IPS-11a (cell line): ENCODE data around the gene RTCA.
A peak's percentile ranks its signal among the peaks of the same experiment; 100 is the strongest.
"Not testable (repeated sequence)": the region's sequence is repeated elsewhere in the genome, so short reads cannot be mapped to it uniquely, and the experiment has no call there.

ENCODE experiments used
- H3K4me3 ChIP-seq: one replicate; pipeline ENCODE4 v1.5.1; 2013; ENCODE audit warnings: low read depth, low read length, control low read depth

The RTCA gene

DNA sequence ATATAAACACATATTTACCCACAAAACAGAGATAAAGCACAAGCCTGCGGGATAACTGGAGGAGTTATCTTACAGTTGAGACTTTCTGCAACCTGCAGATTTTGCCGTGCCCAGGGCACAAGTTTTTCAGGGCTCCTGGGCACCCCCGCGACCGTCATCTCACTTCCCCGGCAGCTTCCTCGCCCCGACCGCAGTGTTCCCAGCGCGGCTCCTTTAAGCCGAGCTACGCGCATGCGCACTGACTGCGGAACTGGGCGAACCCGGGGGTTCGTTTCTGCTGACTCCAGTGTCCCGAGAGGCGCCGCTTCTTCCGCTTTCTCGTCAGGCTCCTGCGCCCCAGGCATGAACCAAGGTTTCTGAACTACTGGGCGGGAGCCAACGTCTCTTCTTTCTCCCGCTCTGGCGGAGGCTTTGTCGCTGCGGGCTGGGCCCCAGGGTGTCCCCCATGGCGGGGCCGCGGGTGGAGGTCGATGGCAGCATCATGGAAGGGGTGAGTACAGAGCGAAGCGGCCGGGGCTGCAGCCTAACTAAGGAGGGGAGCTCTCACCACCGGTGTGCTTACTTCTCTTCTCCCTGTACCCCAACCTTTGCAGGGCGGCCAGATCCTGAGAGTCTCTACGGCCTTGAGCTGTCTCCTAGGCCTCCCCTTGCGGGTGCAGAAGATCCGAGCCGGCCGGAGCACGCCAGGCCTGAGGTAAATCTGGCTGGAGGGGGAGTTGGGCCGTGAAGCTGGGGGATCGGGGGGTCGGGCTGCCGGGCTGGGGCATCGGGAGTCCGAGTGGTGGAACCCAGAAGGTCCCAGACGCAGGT lies at the start of gene RTCA:
Gene RTCA (plus strand): TSS at position 286 of the 810 bp plus-strand sequence. CDS start 160 bp downstream, at position 446.
- peak within 1 kb of the TSS; percentile 80 for H3K4me3 ChIP-seq

DNA sequence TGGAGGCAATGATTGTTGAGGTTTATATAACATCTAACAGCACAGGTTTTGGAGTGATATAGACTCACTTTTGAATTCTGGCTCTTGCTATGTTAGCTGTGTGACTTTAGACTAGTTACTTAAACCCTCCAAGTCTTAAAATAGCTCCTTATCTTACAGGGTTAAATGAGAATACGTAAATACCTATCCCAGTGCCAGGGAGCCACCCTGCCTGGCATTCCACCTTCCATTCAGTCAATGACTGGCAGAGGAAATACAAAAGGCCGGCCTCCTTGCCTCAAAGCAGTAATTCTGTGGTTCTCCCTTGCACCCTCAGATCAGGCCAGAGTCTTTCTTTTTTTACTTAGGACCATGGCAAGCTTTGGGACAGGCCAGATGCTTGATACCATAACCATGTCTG lies 48.2 kb upstream of the RTCA start:
- no peak overlapping the region for H3K4me3 ChIP-seq

DNA sequence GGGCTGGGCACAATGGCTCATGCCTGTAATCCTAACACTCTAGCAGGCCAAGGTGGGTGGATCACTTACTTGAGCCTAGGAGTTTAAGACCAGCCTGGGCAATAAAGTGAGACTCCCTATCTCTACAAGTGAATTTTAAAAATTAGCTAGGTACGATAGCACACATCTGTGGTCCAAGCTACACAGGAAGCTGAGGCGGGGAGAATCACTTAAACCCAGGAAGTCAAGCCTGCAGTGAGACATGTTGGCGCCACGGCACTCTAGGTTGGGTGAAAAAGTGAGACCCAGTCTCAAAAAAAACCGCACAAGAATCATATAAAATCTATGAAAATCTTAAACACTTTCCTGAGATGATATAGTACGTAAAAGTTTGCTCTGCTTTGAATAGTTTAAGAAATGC lies 46.6 kb upstream of the RTCA start:
- no peak overlapping the region for H3K4me3 ChIP-seq

DNA sequence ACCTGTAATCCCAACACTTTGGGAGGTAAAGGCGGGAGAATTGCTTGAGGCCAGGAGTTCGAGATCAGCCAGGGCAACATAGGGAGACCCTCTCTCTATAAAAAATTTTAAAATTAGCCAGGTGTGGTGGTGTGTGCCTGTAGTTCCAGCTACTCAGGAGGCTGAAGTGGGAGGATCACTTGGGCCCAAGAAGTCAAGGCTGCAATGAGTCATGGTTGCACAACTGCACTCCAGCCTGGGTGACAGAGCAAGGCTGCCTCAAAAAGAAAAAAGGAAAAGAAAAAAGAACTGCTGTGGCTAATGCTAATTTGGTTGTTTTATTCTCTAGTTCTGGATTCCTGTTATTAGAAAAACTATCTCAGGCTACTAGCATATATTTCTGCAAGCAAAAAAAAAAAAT lies 46.1 kb upstream of the RTCA start:
- H3K4me3 ChIP-seq: no peak overlapping the region

DNA sequence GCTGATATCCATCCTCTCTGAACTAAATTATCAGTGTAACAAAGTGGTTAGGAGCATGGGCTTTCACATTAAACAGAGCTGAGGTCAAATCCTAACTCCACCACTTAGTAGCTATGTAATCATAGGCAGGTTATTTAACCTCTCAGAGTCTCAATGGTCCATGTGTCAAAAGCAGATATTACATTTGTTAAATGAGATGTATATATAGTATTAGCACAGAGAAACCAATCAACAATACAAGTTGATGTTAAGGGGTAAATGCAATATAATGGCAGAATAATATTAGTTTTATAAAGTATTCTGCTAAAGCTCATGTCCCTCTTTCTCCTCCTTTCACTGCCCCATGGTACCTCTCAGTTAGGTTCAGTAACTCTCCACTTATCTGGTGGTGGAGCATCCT lies 43.6 kb upstream of the RTCA start:
- no peak overlapping the region for H3K4me3 ChIP-seq

DNA sequence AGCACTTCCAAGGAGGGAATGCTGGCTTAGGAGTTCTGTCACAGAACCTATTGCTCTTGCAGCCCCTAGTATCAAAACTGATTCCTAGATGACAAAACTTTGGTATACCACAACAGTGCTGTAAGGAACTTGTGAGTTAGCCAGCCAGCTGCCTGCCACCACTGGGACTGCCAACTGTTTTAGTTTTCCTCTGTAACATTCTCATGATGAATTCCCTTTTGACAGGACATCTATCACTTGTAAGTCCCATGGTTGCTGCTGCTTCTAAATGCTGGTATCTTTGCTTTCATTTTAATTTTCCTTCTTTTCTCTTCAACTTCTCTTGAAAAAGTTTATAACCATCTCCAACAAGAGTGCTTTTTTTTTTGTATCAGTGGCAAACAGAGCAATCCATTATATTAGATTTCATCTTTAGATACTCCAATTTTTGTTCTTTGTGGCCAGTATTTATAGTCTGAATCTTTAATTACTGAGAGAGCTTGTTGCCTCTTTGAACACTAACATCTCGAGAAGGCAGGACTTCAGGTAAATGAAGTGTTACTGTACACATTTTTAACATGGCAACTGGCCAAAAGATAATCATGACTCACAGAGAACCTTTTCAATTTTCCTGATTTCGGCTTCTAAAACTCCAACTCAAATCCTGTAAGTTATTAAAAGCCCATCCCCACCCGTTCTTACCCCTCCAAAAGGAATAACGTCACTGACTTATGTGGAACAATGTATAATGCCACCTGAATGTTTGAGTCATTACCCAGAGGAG lies 36.2 kb upstream of the RTCA start:
- H3K4me3 ChIP-seq: no peak overlapping the region

DNA sequence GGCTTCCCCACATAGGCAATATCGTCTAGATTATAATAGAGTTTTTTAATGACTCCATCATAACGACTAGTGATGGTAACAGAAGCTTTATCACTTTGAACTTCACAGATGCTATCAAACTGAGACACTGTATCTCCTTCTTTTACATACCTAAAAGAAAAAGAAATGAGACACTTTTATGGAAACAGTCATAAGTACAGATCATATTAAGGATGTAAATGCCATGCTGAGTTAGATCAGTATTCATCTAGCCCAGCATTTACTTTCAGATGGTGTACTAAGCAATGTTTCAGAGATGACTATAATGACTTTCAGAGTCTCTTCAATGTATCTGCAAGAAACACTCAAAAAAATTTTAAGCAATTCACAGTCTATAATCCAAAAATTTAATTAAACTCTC lies 35.3 kb upstream of the RTCA start:
- no peak overlapping the region for H3K4me3 ChIP-seq

DNA sequence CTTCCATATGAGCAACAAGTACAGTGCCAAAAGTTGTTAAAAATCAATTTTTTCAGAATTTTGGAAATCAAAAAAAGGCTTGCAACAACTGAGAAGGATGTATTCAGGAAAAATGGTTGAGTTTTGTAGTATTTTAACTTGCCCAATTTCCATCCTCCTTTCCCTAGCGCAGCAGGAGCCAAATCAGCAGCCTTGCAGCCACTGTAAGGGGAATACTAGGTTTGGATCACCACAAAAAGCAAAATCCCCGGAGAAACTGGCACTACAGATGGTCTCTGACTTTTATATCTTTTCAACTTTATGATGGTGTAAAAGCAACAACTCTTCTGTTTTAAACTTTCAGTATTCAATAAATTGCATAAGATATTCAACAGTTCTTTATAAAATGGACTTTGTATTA lies 34.3 kb upstream of the RTCA start:
- H3K4me3 ChIP-seq: no peak overlapping the region

DNA sequence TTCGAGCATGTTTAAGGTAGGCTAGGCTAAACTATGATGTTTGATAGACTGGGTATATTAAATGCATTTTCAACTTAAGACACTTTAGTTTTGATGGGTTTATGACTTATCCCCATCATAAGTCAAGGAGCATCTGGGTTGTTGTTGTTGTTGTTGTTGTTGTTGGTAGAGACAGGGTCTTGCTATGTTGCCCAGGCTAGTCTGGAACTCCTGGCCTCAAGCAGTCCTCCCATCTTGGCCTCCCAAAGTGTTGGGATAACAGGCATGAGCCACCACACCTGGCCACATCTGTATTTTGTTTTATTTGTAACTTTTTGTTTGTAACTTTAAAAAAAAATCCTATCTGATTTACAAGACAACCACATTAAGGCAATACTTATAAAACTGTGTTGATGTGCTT lies 33.9 kb upstream of the RTCA start:
- H3K4me3 ChIP-seq: no peak overlapping the region

DNA sequence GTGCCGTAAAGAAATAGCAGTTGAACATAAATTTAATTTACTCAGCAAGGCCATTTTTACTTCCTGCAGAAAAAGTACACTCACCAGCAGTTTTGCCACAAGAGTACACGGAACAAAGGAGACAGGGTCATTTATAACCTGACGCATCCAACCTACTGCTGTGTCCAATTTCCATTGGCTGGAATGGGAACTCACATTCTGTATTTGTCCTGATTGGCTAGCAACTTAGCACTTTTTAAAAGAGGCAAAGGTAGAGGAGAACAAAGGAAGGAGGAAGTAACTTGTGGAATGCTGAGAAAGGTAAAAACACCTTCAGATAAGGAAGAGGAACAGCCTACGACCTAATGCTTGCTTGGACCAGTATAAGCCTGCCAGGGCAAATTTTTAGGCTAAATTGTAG lies 32.5 kb upstream of the RTCA start:
- not testable (repeated sequence) for H3K4me3 ChIP-seq

DNA sequence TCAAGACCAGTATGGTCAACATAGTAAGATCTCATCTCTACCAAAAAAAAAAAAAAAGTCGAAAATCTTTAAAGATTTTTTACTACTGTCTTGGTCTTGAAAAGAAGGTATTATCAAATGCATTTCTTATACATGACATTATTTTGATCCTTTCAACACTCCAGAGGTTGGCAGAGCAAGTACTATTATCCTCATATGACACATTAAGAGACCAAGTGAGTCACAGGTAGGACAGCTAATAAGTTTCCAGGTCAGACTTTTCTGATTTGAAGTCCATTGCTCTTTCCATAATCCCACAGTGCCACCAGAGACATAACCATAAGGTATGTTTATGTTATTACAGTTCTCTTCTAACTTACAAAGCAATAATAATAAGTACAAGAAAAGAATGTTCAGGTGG lies 31.6 kb upstream of the RTCA start:
- no peak overlapping the region for H3K4me3 ChIP-seq

DNA sequence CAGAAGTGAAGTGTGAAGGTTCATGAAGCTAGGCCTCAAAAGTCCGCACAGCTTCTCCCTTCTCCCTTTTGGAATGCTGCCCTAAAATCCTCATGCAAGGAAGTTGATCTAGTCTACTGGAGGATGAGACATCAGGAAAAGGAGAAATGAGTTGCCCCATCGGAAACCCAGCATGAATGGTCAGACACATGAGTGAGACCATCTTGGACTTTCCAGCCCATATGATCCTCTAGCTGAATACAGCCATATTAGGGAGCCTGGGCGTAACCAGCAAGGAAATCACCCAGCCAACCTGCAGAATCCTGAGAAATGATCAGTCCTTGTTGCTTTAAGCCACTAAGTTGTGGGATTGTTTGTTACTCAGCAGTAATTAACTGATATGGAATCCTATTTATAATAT lies 28.9 kb upstream of the RTCA start:
- H3K4me3 ChIP-seq: no peak overlapping the region

DNA sequence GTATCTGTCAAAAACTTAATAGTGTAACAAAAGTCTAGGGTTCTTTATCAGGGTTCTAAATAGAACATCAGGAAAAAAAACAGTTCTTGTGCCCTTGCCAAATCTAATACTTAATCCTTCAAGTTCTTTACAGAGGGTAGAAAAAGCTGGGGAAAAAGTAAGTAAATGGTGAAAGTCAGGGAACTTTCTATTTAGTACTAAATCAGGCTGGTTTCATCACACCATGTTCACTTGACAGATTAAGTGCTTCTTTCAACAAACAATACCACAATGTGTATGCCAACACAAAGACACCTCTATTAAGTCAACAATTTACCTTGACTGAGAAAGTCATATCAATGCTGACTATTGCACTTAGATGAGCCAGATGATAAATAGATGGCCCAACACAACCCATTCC lies 26.1 kb upstream of the RTCA start:
- H3K4me3 ChIP-seq: no peak overlapping the region

DNA sequence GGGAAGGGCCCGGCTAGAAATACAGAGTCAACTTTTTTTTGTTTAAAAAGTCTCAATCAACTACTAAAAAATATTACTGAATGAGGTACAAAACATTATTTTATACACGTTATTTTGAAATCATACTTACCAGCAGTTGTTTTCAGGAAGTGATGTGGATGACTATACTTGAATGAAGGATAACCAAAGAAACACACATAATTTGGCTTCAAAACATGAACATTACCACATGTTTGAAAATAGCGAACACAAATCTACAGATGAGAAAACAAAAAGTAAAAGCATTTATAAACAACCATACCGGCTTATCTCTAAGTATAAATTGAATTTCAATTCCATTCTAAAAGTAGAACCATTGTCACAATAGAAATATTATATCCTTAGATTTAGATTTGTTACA lies 25.4 kb upstream of the RTCA start:
- H3K4me3 ChIP-seq: no peak overlapping the region

DNA sequence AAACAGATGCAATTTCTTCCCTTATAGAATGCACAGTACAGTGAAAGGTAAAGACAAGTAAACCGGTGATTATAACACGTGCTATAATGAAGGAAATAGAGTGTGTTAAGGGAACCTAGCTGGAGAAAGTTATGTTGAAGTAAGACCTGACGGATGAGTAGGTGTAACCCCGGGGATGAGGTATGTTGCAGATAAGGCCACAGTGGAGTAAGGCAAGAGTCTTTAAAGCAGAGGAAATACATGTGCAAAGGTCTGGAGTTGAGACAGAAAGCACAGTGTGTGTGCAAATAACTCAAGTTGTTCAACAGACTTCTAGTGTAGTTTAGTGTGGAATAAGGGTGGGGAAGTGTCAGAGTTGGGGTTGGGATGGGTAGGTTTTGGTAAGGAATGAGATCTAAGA lies 19.3 kb upstream of the RTCA start:
- no peak overlapping the region for H3K4me3 ChIP-seq

DNA sequence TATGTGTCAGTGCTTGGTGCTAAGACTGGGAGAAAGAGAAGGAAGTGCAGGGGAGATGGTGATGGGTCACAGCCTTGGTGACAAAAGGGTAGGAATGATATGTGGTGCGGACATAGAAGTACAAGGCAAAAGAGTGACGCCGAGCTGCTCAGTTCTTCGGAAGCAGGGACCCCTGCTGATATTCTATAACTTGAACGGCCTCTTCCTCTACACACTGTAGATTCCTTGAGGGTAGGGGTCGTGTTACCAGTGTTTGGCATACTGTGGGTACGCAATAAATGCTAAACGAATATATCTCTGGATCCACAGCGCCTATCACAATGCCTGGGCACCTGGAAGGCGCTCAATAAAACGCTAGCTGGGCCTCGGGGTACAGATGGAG lies 16.9 kb upstream of the RTCA start:
- H3K4me3 ChIP-seq: peak overlapping the region; percentile 99

DNA sequence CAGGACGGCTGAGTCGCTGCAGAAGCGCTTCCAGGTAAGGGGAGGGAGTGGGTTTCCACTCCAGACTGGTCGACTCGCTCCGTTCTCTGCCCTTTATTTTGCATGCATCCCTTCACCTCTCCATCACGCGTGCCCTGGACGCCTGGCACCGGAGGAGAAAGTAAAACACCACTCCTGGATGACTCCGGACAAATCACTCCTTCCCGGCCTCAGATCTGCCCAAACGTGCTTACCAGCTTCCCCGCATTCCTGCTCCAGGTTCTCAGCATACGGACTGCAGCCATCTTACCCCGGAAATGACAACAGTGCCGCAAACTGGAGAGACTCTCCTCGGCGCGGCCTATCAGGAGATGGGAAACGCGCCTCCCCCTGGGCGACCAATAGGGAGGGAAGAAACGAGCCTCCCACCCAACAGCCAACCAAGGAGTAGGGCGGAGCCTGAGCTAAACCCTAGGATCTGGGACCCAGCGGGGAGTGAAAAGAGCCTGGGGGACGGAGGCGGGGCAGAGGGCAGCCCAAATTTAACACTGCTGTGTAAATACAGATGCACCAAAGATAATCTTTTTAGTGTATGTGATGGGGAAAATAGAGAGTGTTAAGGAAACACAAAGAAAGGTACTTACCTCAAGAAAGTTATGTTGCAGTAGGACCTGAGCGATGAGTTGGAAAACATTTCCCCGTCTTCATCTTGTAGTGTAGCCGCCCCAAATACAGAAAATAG lies 16.3 kb upstream of the RTCA start, which contains the start of gene DBT:
Gene DBT (minus strand): TSS at position 298 of the 721 bp plus-strand sequence. CDS start 14 bp downstream, at position 284.
- H3K4me3 ChIP-seq: peak within 1 kb of the TSS; percentile 99

DNA sequence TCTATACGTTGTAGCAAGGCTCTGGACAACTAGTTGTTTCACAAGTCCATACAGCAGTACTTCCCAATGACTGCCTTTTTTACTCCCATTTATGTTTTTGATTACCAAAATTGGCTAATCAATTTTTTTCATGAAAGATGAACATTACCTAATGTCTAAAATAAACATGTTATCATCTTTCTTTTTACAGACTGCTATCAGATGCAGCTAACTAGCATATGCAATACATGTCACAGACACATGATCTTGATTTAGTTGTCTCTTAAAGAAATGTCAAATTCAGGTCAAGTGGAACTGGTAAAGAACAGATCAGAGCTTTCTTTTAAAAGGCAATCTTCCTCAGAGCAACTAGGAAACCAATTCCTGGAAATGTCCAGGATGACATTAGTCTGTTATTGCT lies 15.8 kb upstream of the RTCA start:
- H3K4me3 ChIP-seq: peak overlapping the region; percentile 30

DNA sequence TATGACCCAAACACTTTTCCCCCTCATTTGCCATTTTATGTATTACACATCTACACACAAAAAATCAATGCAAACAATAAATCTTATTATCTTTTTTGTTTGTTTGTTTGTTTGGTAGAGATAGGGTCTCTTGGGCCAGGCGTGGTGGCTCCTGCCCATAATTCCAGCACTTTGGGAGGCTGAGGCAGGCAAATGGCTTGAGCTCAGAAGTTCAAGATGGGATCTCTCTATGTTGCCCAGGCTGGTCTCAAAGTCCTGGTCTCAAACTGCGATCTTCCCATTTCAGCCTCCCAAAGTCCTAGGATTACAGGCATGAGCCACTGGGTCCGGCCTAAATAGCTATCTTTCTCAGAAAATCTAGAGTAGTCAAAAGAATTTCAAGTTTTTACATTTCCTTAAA lies 15.2 kb upstream of the RTCA start:
- no peak overlapping the region for H3K4me3 ChIP-seq

DNA sequence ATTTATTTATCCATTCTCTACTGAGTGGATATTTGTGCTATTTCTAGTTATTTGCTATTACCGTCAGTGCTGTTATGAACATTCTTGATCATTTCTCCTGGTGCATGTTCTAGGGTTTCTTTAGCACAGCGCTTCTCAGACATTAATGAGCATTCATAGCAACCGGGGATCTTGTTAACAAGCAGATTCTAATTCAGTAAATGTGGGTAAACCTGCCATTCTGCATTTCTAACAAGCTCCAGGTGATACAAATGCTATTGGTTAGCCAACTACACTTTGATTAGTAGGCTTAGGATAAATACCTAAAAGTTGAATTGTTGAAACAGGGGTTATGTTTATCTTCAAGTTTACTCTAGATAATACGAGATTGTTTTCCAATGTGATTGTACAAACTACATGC lies 13.1 kb upstream of the RTCA start:
- no peak overlapping the region for H3K4me3 ChIP-seq

DNA sequence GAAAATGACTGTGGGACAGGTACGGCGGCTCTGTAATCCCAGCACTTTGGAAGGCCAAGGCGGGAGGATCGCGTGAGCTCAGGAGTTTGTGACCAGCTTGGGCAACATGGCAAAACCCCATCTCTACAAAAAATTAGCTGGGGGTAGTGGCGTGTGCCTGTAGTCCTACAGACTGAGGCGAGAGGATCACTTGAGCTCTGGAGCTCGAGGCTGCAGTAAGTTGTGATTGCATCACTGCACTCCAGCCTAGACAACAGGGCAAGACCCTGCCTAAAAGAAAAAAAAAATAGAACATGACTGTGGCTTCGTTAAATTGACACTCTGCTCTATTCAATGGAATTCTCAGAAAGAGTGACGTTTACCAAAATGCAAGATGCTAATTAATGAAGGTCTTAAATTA lies 12.5 kb upstream of the RTCA start:
- no peak overlapping the region for H3K4me3 ChIP-seq

DNA sequence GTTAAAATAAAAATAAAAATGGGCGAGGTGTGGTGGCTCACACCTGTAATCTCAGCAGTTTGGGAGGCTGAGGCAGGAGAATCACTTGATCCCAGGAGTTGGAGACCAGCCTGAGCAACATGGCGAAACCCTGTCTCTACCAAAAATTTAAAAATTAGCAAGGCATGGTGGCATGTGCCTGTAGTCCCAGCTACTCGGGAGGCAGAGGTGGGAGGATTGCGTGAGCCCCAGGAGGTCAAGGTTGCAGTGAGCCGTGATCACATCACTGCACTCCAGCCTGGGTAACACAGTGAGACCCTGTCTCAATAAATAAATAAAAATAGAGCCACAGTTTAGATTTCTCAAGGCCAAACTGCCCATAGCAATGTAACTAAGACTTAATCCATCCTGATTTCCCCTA lies 9.7 kb upstream of the RTCA start:
- H3K4me3 ChIP-seq: not testable (repeated sequence)
